ENCODE data around the gene GJD3.

DNA sequence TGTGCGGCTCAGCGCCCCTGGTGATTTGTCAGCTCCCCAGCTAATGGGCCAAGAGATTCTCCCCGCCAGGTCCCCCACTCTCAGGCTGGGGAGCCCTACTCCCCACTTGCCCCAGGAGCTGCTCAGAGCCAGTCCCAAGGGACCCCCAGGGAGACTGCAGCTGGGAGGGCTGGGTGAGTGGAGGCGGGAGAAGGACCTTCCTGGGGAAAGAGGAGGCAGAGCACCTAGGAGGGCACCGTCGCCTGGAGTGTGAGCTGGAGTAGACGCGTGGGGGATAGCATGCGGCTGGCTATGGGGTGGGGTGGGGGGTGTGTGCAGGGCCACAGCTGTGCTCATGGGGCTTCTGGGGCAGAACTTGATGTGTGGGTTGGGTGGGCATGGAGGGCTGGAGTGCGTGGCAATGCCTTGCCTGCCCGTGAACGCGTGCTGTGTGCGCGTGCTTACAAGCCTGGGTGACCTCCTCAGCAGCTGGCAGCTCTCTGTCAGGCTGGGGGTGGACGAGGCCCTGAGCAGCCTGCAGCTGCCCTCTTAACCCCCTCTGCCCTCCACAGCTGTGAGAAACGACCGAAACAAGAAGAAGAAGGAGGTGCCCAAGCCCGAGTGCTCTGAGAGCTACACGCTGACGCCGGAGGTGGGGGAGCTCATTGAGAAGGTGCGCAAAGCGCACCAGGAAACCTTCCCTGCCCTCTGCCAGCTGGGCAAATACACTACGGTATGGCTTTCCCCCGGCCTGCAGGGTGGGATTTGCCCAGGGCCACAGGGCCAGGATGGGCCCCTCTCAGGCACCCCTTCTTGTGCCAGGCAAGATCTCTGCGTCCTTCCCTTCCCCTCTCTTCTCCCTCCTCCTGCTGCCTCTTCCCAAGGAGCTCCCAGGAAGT lies 12.9 kb downstream of the GJD3 start:
- no peak for TF ChIP-seq NFE2L2 (IDR thresholded peaks at IDR 0.05; ENCODE audit: low read depth, low read length)
- no peak for TF ChIP-seq CHD1 (IDR thresholded peaks at IDR 0.05; ENCODE audit: low read depth, low read length)
- TF ChIP-seq, protein P1, sequence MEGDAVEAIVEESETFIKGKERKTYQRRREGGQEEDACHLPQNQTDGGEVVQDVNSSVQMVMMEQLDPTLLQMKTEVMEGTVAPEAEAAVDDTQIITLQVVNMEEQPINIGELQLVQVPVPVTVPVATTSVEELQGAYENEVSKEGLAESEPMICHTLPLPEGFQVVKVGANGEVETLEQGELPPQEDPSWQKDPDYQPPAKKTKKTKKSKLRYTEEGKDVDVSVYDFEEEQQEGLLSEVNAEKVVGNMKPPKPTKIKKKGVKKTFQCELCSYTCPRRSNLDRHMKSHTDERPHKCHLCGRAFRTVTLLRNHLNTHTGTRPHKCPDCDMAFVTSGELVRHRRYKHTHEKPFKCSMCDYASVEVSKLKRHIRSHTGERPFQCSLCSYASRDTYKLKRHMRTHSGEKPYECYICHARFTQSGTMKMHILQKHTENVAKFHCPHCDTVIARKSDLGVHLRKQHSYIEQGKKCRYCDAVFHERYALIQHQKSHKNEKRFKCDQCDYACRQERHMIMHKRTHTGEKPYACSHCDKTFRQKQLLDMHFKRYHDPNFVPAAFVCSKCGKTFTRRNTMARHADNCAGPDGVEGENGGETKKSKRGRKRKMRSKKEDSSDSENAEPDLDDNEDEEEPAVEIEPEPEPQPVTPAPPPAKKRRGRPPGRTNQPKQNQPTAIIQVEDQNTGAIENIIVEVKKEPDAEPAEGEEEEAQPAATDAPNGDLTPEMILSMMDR (conservative IDR thresholded peaks at IDR 0.05; ENCODE audit: low read depth, low read length), result no peak
- TF ChIP-seq POLR2A (IDR thresholded peaks at IDR 0.05; ENCODE audit: low read depth, low read length), result no peak
- TF ChIP-seq RAD21 (IDR thresholded peaks at IDR 0.05; ENCODE audit: low read length), result no peak
- TF ChIP-seq, protein P2, sequence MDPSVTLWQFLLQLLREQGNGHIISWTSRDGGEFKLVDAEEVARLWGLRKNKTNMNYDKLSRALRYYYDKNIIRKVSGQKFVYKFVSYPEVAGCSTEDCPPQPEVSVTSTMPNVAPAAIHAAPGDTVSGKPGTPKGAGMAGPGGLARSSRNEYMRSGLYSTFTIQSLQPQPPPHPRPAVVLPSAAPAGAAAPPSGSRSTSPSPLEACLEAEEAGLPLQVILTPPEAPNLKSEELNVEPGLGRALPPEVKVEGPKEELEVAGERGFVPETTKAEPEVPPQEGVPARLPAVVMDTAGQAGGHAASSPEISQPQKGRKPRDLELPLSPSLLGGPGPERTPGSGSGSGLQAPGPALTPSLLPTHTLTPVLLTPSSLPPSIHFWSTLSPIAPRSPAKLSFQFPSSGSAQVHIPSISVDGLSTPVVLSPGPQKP (IDR thresholded peaks at IDR 0.05; ENCODE audit: borderline replicate concordance, low read depth, low read length), result no peak
- TF ChIP-seq MAFK (IDR thresholded peaks at IDR 0.05; ENCODE audit: low read depth, low read length), result no peak
- TF ChIP-seq SMC3 (IDR thresholded peaks at IDR 0.05; ENCODE audit: low read depth, low read length), result no peak
- TF ChIP-seq RCOR1 (IDR thresholded peaks at IDR 0.05; ENCODE audit: insufficient replicate concordance, low read length), result no peak
- no peak for TF ChIP-seq BHLHE40 (IDR thresholded peaks at IDR 0.05; ENCODE audit: low read depth, low read length)
- TF ChIP-seq CEBPB (IDR thresholded peaks at IDR 0.05; ENCODE audit: low read depth, low read length), result no peak
- no peak for TF ChIP-seq RFX5 (IDR thresholded peaks at IDR 0.05; ENCODE audit: low read depth, low read length)
